Measurements from ENCODE around the gene EXO5.

DNA sequence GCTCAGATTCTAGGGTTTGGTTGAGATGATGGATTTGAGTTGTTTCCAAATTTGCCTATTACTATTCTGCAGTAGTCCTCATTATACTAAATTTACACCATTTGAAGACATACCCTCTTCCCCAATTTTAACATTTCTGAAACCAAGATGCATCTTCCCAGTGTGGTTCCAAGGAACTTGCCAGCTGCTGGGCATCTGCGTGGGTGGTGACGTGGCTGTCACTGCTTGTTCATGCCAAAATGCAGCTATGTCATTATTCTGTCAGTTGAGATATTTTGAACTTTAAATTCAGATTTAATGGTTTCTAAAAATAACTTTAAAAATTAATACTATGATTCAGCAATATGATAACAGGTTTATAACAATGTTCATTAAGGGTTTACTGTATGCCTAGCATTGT, 30.3 kb upstream of the EXO5 start:
- TF ChIP-seq CTCF (IDR thresholded peaks at IDR 0.05; ENCODE audit: low read length) = no peak
- no peak for TF ChIP-seq EZH2 (IDR thresholded peaks at IDR 0.05; ENCODE audit: borderline replicate concordance, low read length)

Data from OCI-LY1 (cell line).